H9 (cell line): ENCODE data around the gene EHBP1. TPM values are rescaled to one million over a fixed set of nuclear protein-coding genes. Genes with fewer than 3 reads are reported as not detected.

Source experiments
- DNase-seq: peaks from one replicate; pipeline ENCODE4 v3.0.0-alpha.2; 2017
- H2AFZ ChIP-seq: one replicate; pipeline ENCODE4 v1.6.1; 2013; ENCODE audit warnings: mild to moderate bottlenecking, low read length, control low read depth, moderate library complexity
- H2AK5ac ChIP-seq: 2 replicates; pipeline ENCODE4 v1.6.1; 2013; ENCODE audit warnings: low read length, control low read depth, mixed read lengths; ENCODE audit not compliant: insufficient read length
- H2BK120ac ChIP-seq: one replicate; pipeline ENCODE4 v1.6.1; 2013; ENCODE audit warnings: low read depth, mild to moderate bottlenecking, low read length, control low read depth, inconsistent platforms; ENCODE audit not compliant: poor library complexity, severe bottlenecking
- H2BK12ac ChIP-seq: 2 replicates; pipeline ENCODE4 v1.6.1; 2013; ENCODE audit warnings: low read length, control low read depth, mixed read lengths, low read depth; ENCODE audit not compliant: insufficient read length
- H2BK15ac ChIP-seq: 2 replicates; pipeline ENCODE4 v1.6.1; 2013; ENCODE audit warnings: low read depth, low read length, control low read depth
- H2BK20ac ChIP-seq: one replicate; pipeline ENCODE4 v1.6.1; 2013; ENCODE audit warnings: low read depth, mild to moderate bottlenecking, low read length, control low read depth, inconsistent platforms; ENCODE audit not compliant: poor library complexity, severe bottlenecking
- H2BK5ac ChIP-seq: 2 replicates; pipeline ENCODE4 v1.6.1; 2013; ENCODE audit warnings: low read length, control low read depth, mixed read lengths; ENCODE audit not compliant: insufficient read length
- H3K14ac ChIP-seq: 2 replicates; pipeline ENCODE4 v1.6.1; 2013; ENCODE audit warnings: low read length, control low read depth; ENCODE audit not compliant: insufficient read depth
- H3K18ac ChIP-seq: 2 replicates; pipeline ENCODE4 v1.6.1; 2013; ENCODE audit warnings: low read depth, mild to moderate bottlenecking, mixed read lengths, low read length, control low read depth; ENCODE audit not compliant: insufficient read length
- H3K23ac ChIP-seq: 2 replicates; pipeline ENCODE4 v1.6.1; 2013; ENCODE audit warnings: low read length, control low read depth, mixed read lengths, low read depth; ENCODE audit not compliant: insufficient read length
- H3K23me2 ChIP-seq: 2 replicates; pipeline ENCODE4 v1.6.1; 2013; ENCODE audit warnings: low read depth, mild to moderate bottlenecking, mixed read lengths, low read length, control low read depth; ENCODE audit not compliant: insufficient read length, poor library complexity, severe bottlenecking
- H3K27ac ChIP-seq: 2 replicates; pipeline ENCODE4 v1.5.1; 2013; ENCODE audit warnings: low read length, control low read depth, mixed read lengths, low read depth; ENCODE audit not compliant: insufficient read length
- H3K27me3 ChIP-seq: 2 replicates; pipeline ENCODE4 v1.6.1; 2013; ENCODE audit warnings: low read length, control low read depth, inconsistent platforms; ENCODE audit not compliant: insufficient read depth
- H3K4ac ChIP-seq: 2 replicates; pipeline ENCODE4 v1.6.1; 2013; ENCODE audit warnings: low read depth, mild to moderate bottlenecking, control low read depth, inconsistent platforms, low read length, moderate library complexity
- H3K4me1 ChIP-seq: 2 replicates; pipeline ENCODE4 v1.6.1; 2013; ENCODE audit warnings: low read length, control low read depth, inconsistent platforms; ENCODE audit not compliant: insufficient read depth
- H3K4me2 ChIP-seq: 2 replicates; pipeline ENCODE4 v1.6.1; 2013; ENCODE audit warnings: low read length, control low read depth, mixed read lengths; ENCODE audit not compliant: insufficient read length, insufficient read depth
- H3K56ac ChIP-seq: 2 replicates; pipeline ENCODE4 v1.6.1; 2013; ENCODE audit warnings: low read depth, mild to moderate bottlenecking, mixed read lengths, low read length, control low read depth; ENCODE audit not compliant: insufficient read length
- H3K79me1 ChIP-seq: 2 replicates; pipeline ENCODE4 v1.6.1; 2013; ENCODE audit warnings: low read depth, mild to moderate bottlenecking, moderate library complexity, low read length, control low read depth, inconsistent platforms; ENCODE audit not compliant: insufficient read depth, poor library complexity, severe bottlenecking
- H3K79me2 ChIP-seq: 2 replicates; pipeline ENCODE4 v1.6.1; 2013; ENCODE audit warnings: low read length, control low read depth, inconsistent platforms; ENCODE audit not compliant: insufficient read depth
- H3K9ac ChIP-seq: 2 replicates; pipeline ENCODE4 v1.6.1; 2013; ENCODE audit warnings: low read length, control low read depth, mixed read lengths; ENCODE audit not compliant: insufficient read length; ENCODE audit errors: extremely low read depth
- H3K9me3 ChIP-seq: one replicate; pipeline ENCODE4 v1.6.1; 2013; ENCODE audit warnings: low read depth, low read length, inconsistent platforms; ENCODE audit not compliant: control insufficient read depth
- H3T11ph ChIP-seq: one replicate; pipeline ENCODE4 v1.6.1; 2013; ENCODE audit warnings: mild to moderate bottlenecking, low read length, control low read depth, inconsistent platforms
- H4K20me1 ChIP-seq: one replicate; pipeline ENCODE4 v1.6.1; 2013; ENCODE audit not compliant: control insufficient read depth, insufficient read length, insufficient read depth
- H4K5ac ChIP-seq: 2 replicates; pipeline ENCODE4 v1.6.1; 2013; ENCODE audit warnings: low read depth, mild to moderate bottlenecking, mixed read lengths, low read length, control low read depth; ENCODE audit not compliant: insufficient read length
- H4K8ac ChIP-seq: replicated peaks from 2 replicates; pipeline ENCODE4 v1.6.1; 2013; ENCODE audit warnings: low read length, control low read depth, mixed read lengths, low read depth; ENCODE audit not compliant: insufficient read length
- H4K91ac ChIP-seq: 2 replicates; pipeline ENCODE4 v1.6.1; 2013; ENCODE audit warnings: low read depth, mild to moderate bottlenecking, moderate library complexity, mixed read lengths, low read length, control low read depth; ENCODE audit not compliant: insufficient read length
- H3K27ac Mint-ChIP-seq, 3 experiments: 2 replicates in 2 of 3; 3 replicates in 1 of 3; pipeline ENCODE4 v1.8.0; 2020 to 2021; ENCODE audit warnings: mixed read lengths in 3 of 3, mild to moderate bottlenecking in 1 of 3, moderate library complexity in 1 of 3
- H3K27me3 Mint-ChIP-seq: 2 replicates; pipeline ENCODE4 v1.8.0; 2021; ENCODE audit warnings: low read depth, mild to moderate bottlenecking, moderate library complexity, mixed read lengths
- H3K36me3 Mint-ChIP-seq, 3 experiments: 2 replicates in 2 of 3; 3 replicates in 1 of 3; pipeline ENCODE4 v1.8.0; 2020 to 2021; ENCODE audit warnings: low read depth in 3 of 3, mixed read lengths in 3 of 3; ENCODE audit not compliant: insufficient read depth in 1 of 3
- H3K4me1 Mint-ChIP-seq, 2 experiments: 2 replicates each; pipeline ENCODE4 v1.8.0; 2020; ENCODE audit warnings: mixed read lengths in 2 of 2
- H3K4me3 Mint-ChIP-seq, 2 experiments: 2 replicates in 1 of 2; 3 replicates in 1 of 2; pipeline ENCODE4 v1.8.0; 2020 to 2021; ENCODE audit warnings: mild to moderate bottlenecking in 2 of 2, mixed read lengths in 2 of 2, moderate library complexity in 1 of 2
- H3K9me3 Mint-ChIP-seq, 2 experiments: 2 replicates in 1 of 2; 3 replicates in 1 of 2; pipeline ENCODE4 v1.8.0; 2020; ENCODE audit warnings: mild to moderate bottlenecking in 2 of 2, mixed read lengths in 2 of 2, moderate library complexity in 1 of 2
- WGBS: extraction: QIAGEN DNeasy Blood & Tissue Kit; methylation state at CpG from one replicate; pipeline ENCODE4 v1.1.7; 2013; ENCODE audit warnings: missing lambda C conversion rate, low lambda C conversion rate, mixed read lengths; ENCODE audit not compliant: insufficient read length; ENCODE audit errors: extremely low coverage; 5-methylcytosine and 5-hydroxymethylcytosine counted together
- total RNA-seq: library from RNA; stranded (reverse); gene quantifications from 2 replicates; pipeline ENCODE4 v1.2.1, GENCODE V29; 2021
- TF ChIP-seq, protein P1 (sequence below): fragments of 200-600 bp; sonication (generic); conservative IDR thresholded peaks from 3 replicates; pipeline ENCODE4 v1.8.0; 2021; ENCODE audit warnings: antibody characterized with exemption, mild to moderate bottlenecking

The EHBP1 gene
- total RNA-seq, 1 experiment from 2014 or later: 35.6 TPM

DNA sequence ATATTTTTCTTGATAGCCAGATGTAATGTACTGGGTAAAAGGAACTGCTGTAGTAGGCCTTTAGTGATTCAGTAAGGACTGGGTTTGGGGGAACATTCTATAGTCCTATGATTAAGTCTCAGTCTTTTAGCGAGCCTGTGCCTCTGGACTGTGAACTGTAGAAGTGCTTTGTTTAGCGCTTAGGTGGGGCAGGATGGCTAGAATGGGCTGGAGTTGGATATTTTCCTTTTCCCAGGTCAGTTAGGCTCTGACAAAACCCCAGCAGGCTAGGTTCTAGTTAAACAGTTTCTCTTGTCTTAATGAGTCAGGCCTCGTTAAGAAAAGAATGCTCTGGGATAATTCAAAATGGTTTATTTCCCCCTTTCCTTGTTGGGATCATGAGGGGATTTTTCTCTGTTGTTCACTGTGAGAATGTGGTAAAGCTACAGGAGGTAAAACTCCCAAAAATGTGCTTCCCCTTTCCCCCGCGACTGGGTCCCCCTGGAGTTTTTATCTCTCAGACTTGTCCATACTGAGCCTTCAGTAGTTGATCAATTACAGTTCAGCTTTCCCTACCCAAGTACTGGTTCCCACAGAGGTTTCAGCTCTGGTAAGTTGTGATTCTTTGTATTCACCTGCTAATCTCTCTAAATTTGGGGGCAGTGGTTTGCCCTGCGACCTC is 31.5 kb downstream of the EHBP1 start:
- TF ChIP-seq, protein P1, sequence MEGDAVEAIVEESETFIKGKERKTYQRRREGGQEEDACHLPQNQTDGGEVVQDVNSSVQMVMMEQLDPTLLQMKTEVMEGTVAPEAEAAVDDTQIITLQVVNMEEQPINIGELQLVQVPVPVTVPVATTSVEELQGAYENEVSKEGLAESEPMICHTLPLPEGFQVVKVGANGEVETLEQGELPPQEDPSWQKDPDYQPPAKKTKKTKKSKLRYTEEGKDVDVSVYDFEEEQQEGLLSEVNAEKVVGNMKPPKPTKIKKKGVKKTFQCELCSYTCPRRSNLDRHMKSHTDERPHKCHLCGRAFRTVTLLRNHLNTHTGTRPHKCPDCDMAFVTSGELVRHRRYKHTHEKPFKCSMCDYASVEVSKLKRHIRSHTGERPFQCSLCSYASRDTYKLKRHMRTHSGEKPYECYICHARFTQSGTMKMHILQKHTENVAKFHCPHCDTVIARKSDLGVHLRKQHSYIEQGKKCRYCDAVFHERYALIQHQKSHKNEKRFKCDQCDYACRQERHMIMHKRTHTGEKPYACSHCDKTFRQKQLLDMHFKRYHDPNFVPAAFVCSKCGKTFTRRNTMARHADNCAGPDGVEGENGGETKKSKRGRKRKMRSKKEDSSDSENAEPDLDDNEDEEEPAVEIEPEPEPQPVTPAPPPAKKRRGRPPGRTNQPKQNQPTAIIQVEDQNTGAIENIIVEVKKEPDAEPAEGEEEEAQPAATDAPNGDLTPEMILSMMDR: no peak
- H3K9me3 ChIP-seq: no peaks in the 10 kb centered on the region
- H4K8ac ChIP-seq: no peak overlapping the region
- Mint-ChIP-seq H3K36me3 (peaks cover 2 to 6% (median 4%) of the 10 kb centered on the region in 3 experiments; a peak in 6 of 7 replicates), H3K4me1 (peaks cover 34 to 49% of the 10 kb centered on the region in 2 experiments), H3K4me3 (no peak overlapping the region), H3K27ac (peak overlapping the region; percentile 88 to 96 (median 93)), H3K27me3 (no peaks in the 10 kb centered on the region), H3K9me3 (peaks cover 3 to 4% of the 10 kb centered on the region in 2 experiments; a peak in 4 of 5 replicates)
- H3K23me2 ChIP-seq: no peaks in the 10 kb centered on the region
- no peak overlapping the region for H2BK12ac ChIP-seq
- no peak for DNase-seq
- H2BK120ac ChIP-seq: no peak overlapping the region
- H3K56ac ChIP-seq: no peak overlapping the region
- no peak overlapping the region for H3K23ac ChIP-seq
- H2AK5ac ChIP-seq: no peak overlapping the region
- H4K20me1 ChIP-seq: no peaks in the 10 kb centered on the region
- no peak overlapping the region for H3K9ac ChIP-seq
- no peak overlapping the region for H4K91ac ChIP-seq
- peaks cover 4% of the 10 kb centered on the region; the same call in 1 of the 2 replicates for H3K4me1 ChIP-seq
- no CpG with 5 or more reads among the region's 6 CpGs for WGBS
- H3K4ac ChIP-seq: no peak overlapping the region
- H4K5ac ChIP-seq: no peak overlapping the region
- H3K18ac ChIP-seq: no peak overlapping the region
- no peak overlapping the region for H2BK15ac ChIP-seq
- no peak overlapping the region for H2AFZ ChIP-seq
- peaks cover 2% of the 10 kb centered on the region; the same call in 1 of the 2 replicates for H3K79me2 ChIP-seq
- no peak overlapping the region; the same call in 1 of the 2 replicates for H3K14ac ChIP-seq
- H3K27ac ChIP-seq: peak overlapping the region; percentile 51
- H2BK5ac ChIP-seq: no peak overlapping the region
- no peaks in the 10 kb centered on the region for H3K27me3 ChIP-seq
- H2BK20ac ChIP-seq: no peak overlapping the region
- no peak overlapping the region for H3T11ph ChIP-seq
- peaks cover 4% of the 10 kb centered on the region for H3K79me1 ChIP-seq
- no peak overlapping the region for H3K4me2 ChIP-seq
